Coronary artery (tissue), 2 donors: ENCODE data around the gene FDXR.

Source experiments
- DNase-seq: peaks from one replicate; pipeline ENCODE4 v3.0.0-alpha.2; 2017; ENCODE audit warnings: low spot score
- H3K27ac ChIP-seq, 2 donors: fragments of 200-600 bp; sonication (generic); one replicate each; pipeline ENCODE4 v1.5.1; 2016 to 2019
- H3K4me3 ChIP-seq: fragments of 200-600 bp; sonication (generic); 2 replicates; pipeline ENCODE4 v1.5.1; 2016; ENCODE audit warnings: mild to moderate bottlenecking, moderate library complexity
- TF ChIP-seq, protein P1 (sequence below): fragments of 200-600 bp; sonication (generic); IDR thresholded peaks from one replicate; pipeline ENCODE4 v1.5.1; 2019; ENCODE audit warnings: antibody characterized with exemption

The FDXR gene

GRCh38 chr17:74853669-74854068 lies 19.1 kb downstream of the FDXR start:
- Histone ChIP-seq H3K4me3 (no peak overlapping the region), H3K27ac (no peak overlapping the region)
- DNase-seq: no peak
- TF ChIP-seq, protein P1, sequence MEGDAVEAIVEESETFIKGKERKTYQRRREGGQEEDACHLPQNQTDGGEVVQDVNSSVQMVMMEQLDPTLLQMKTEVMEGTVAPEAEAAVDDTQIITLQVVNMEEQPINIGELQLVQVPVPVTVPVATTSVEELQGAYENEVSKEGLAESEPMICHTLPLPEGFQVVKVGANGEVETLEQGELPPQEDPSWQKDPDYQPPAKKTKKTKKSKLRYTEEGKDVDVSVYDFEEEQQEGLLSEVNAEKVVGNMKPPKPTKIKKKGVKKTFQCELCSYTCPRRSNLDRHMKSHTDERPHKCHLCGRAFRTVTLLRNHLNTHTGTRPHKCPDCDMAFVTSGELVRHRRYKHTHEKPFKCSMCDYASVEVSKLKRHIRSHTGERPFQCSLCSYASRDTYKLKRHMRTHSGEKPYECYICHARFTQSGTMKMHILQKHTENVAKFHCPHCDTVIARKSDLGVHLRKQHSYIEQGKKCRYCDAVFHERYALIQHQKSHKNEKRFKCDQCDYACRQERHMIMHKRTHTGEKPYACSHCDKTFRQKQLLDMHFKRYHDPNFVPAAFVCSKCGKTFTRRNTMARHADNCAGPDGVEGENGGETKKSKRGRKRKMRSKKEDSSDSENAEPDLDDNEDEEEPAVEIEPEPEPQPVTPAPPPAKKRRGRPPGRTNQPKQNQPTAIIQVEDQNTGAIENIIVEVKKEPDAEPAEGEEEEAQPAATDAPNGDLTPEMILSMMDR: no peak

DNA sequence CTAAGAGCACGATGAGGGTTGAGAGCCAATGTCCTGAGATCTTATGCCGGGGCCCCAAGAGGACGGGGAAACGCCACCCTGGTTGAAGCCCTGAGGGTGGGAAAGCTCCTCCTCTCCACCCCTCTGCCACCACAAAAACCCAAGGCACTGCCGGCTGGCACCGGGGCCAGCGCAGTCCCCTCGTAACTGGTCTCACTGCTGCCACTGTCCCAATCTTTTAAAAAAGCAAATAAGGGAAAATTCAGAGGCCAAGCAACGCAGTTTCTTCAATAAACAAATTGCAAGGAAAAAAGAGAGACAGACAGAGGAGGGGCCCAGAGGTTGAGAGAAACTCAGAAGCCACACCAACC lies 19.8 kb downstream of the FDXR start:
- DNase-seq: no peak
- Histone ChIP-seq H3K4me3 (no peak overlapping the region), H3K27ac (no peak overlapping the region)
- TF ChIP-seq, protein P1: no peak

DNA sequence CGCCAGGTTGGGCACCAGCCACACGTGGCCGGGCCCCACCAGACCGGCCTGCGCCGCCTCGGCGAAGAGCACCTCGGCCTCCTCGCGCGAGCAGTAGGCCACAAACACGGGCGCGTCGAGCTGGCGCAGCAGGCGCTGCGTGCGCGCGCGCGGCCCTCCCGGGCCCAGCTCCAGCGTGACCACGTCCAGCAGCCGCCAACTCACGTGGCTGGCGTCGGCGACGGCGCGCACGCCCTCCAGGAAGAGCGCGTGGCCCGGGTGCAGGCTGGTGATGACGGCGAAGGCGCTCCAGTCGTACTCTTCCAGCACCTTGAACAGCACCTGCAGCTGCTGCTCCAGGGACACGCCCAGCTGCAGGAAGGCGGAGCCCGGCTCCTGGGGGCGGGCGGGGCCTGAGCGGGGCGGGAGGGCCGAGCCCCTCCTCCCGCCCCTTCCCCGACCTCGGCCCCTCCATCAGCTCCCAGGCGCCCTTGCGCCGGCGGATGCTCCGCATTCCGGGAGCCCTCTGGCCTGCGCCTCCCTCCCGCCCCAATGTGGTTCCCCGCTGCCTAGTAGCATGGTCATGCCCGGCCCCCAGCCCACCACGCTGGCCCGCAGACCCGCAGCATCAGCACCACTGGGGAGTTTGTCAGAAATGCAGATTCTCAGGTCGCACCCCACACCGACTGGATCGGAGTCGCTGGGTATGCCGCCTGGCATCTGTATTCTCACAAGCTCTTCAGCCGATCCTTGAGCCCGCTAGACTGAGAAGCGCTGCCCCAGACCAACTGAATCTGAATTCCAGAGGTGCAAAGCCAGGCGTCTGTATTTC lies 20.4 kb downstream of the FDXR start:
- Histone ChIP-seq H3K27ac (no peak overlapping the region), H3K4me3 (peak overlapping the region; percentile 1)
- TF ChIP-seq, protein P1: no peak
- DNase-seq: no peak

GRCh38 chr17:74851612-74852236 lies 21.1 kb downstream of the FDXR start:
- DNase-seq: no peak
- H3K27ac ChIP-seq: no peak overlapping the region
- TF ChIP-seq, protein P1: no peak
- H3K4me3 ChIP-seq: no peak overlapping the region

- Histone ChIP-seq H3K4me3 (no peak overlapping the region), H3K27ac (no peak overlapping the region)
- TF ChIP-seq, protein P1: no peak
- no peak for DNase-seq
Observed at GRCh38 chr17:74850914-74851313, 21.9 kb downstream of the FDXR start.

GRCh38 chr17:74850310-74850709 lies 22.5 kb downstream of the FDXR start:
- no peak for DNase-seq
- H3K4me3 ChIP-seq: no peak overlapping the region
- H3K27ac ChIP-seq: no peak overlapping the region
- TF ChIP-seq, protein P1: no peak
